MCF 10A (cell line): ENCODE data around the gene GPR35. TPM values are rescaled to one million over a fixed set of nuclear protein-coding genes. Genes with fewer than 3 reads are reported as not detected.
"Not testable (repeated sequence)": the region's sequence is repeated elsewhere in the genome, so short reads cannot be mapped to it uniquely, and the experiment has no call there.

ENCODE experiments used
- BruUV-seq: library from RNA; stranded (reverse); fragments of 400-500 nt; replicated peaks from 2 replicates; lab custom pipeline; 2021; lab: Mats Ljungman, UMichigan
- CTCF ChIA-PET: fragments of 300-600 bp; sonication (Branson Sonifier 250); formaldehyde crosslinking; extraction: SDS; loops from one replicate; lab custom pipeline; 2021; ENCODE audit warnings: antibody characterized with exemption, inconsistent platforms; lab: Yijun Ruan, JAX
- POLR2A ChIA-PET: fragments of 300-600, 350-650 bp; sonication (Branson Sonifier 250); formaldehyde crosslinking; extraction: SDS; loops from one replicate; lab custom pipeline; 2020; ENCODE audit warnings: antibody characterized with exemption, inconsistent platforms; lab: Yijun Ruan, JAX
- DNase-seq: peaks from one replicate; pipeline ENCODE4 v3.0.0-alpha.2; 2018; ENCODE audit not compliant: unreplicated experiment
- H3K27ac Mint-ChIP-seq: one replicate; pipeline ENCODE4 v1.8.0; 2022; ENCODE audit warnings: mild to moderate bottlenecking, low read depth, mixed read lengths; ENCODE audit not compliant: unreplicated experiment
- H3K27me3 Mint-ChIP-seq: one replicate; pipeline ENCODE4 v1.8.0; 2022; ENCODE audit warnings: mixed read lengths; ENCODE audit not compliant: insufficient read depth, unreplicated experiment
- H3K36me3 Mint-ChIP-seq: one replicate; pipeline ENCODE4 v1.8.0; 2022; ENCODE audit warnings: mild to moderate bottlenecking, moderate library complexity, mixed read lengths; ENCODE audit not compliant: insufficient read depth, unreplicated experiment
- H3K4me1 Mint-ChIP-seq: one replicate; pipeline ENCODE4 v1.8.0; 2022; ENCODE audit warnings: mixed read lengths; ENCODE audit not compliant: insufficient read depth, unreplicated experiment
- H3K4me3 Mint-ChIP-seq: one replicate; pipeline ENCODE4 v1.8.0; 2022; ENCODE audit warnings: mild to moderate bottlenecking, moderate library complexity, mixed read lengths; ENCODE audit not compliant: unreplicated experiment
- H3K9me3 Mint-ChIP-seq: one replicate; pipeline ENCODE4 v1.8.0; 2022; ENCODE audit warnings: mixed read lengths; ENCODE audit not compliant: unreplicated experiment
- CTCF ChIP-seq: fragments of 200-600 bp; IDR thresholded peaks from one replicate; pipeline ENCODE4 v1.8.0; 2022; ENCODE audit warnings: antibody characterized with exemption, mild to moderate bottlenecking; ENCODE audit not compliant: unreplicated experiment
- intact Hi-C: fragments of 100-400 bp; cut with micrococcal nuclease; formaldehyde crosslinking; loops from 2 replicates; pipeline ENCODE4 v1.14.1; 2022
- total RNA-seq: library from RNA; stranded (reverse); gene quantifications from 2 replicates; pipeline ENCODE4 v1.2.3, GENCODE V29; 2022

GPR35 gene
- total RNA-seq, 1 experiment from 2014 or later, result 0.42 TPM

- Mint-ChIP-seq H3K27me3 (peaks cover 95% of the 10 kb centered on the region), H3K4me3 (no peak overlapping the region), H3K27ac (no peak overlapping the region), H3K4me1 (no peaks in the 10 kb centered on the region), H3K9me3 (no peaks in the 10 kb centered on the region), H3K36me3 (no peaks in the 10 kb centered on the region)
- BruUV-seq, result no TSS peak
- intact Hi-C loops, result no loop called here
- no peak for TF ChIP-seq CTCF
- ChIA-PET POLR2A (no interaction called here), CTCF (interaction anchor here (0.7 kb wide), 1 partner anchor 188 kb away, joined by 3 read pairs; no protein-coding TSS in a partner anchor)
- no peak for DNase-seq
Observed at GRCh38 chr2:240651185-240651584, 25.9 kb downstream of the GPR35 start.

GRCh38 chr2:240655931-240656886, 30.9 kb downstream of the GPR35 start:
- POLR2A ChIA-PET, result no interaction called here
- no peaks in the 10 kb centered on the region for H3K4me1 Mint-ChIP-seq
- no peaks in the 10 kb centered on the region for H3K36me3 Mint-ChIP-seq
- no peak for DNase-seq
- H3K4me3 Mint-ChIP-seq, result no peak overlapping the region
- CTCF ChIA-PET, result no interaction called here
- peaks cover 90% of the 10 kb centered on the region for H3K27me3 Mint-ChIP-seq
- no peak overlapping the region for H3K27ac Mint-ChIP-seq
- no peaks in the 10 kb centered on the region for H3K9me3 Mint-ChIP-seq
- intact Hi-C loops, result no loop called here
- no peak for TF ChIP-seq CTCF
- no TSS peak for BruUV-seq

GRCh38 chr2:240659883-240660282, 34.6 kb downstream of the GPR35 start:
- H3K9me3 Mint-ChIP-seq, POLR2A ChIA-PET, DNase-seq, intact Hi-C loops, BruUV-seq, H3K4me1 Mint-ChIP-seq, H3K4me3 Mint-ChIP-seq, H3K36me3 Mint-ChIP-seq, H3K27ac Mint-ChIP-seq: not testable (repeated sequence)
- CTCF ChIA-PET, result interaction anchor here (0.7 kb wide), 2 partner anchors 173 to 974 kb away, joined by 3 read pairs; no protein-coding TSS in a partner anchor
- H3K27me3 Mint-ChIP-seq, result peaks cover 84% of the 10 kb centered on the region

GRCh38 chr2:240662681-240663080, 37.4 kb downstream of the GPR35 start:
- H3K27ac Mint-ChIP-seq, result no peak overlapping the region
- peaks cover 10% of the 10 kb centered on the region for H3K9me3 Mint-ChIP-seq
- ChIA-PET CTCF (no interaction called here), POLR2A (interaction anchor here (0.8 kb wide), 1 partner anchor 57 kb away, joined by 3 read pairs; no protein-coding TSS in a partner anchor)
- peaks cover 84% of the 10 kb centered on the region for H3K27me3 Mint-ChIP-seq
- peak; percentile 3 for DNase-seq
- no peaks in the 10 kb centered on the region for H3K36me3 Mint-ChIP-seq
- no peaks in the 10 kb centered on the region for H3K4me1 Mint-ChIP-seq
- no TSS peak for BruUV-seq
- no peak overlapping the region for H3K4me3 Mint-ChIP-seq
- intact Hi-C loops, result no loop called here
- TF ChIP-seq CTCF, result no peak
